ENCODE data around the gene ACVR2A.

ACVR2A gene

GRCh38 chr2:147917161-147917560 lies 72.3 kb downstream of the ACVR2A start:
- no peak for FAIRE-seq

DNA sequence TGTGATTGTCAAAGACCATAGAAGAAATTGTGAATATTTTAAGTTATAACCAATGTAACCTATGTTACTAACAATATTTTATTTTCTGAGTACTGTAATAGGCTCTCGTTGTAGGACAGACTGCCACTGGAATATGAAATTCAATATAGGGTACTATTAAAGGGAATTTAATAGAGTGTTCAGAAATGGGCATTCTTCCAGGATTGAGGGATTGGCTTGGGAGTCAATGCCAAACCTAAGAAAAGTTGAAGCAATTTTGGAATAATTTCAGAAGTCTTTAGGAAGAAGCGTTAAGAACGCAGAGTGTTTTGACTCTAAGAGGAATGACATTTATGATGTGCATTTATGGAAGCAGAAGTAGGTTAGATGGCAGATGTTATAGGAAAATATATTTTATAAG lies 79.0 kb downstream of the ACVR2A start:
- DNase-seq (ENCODE audit: insufficient read length, low spot score): no peak

More at GRCh38 chr2:147917161-147917560, 72.3 kb downstream of the ACVR2A start:
- DNase-seq (ENCODE audit: insufficient read length, low spot score): no peak

DNA sequence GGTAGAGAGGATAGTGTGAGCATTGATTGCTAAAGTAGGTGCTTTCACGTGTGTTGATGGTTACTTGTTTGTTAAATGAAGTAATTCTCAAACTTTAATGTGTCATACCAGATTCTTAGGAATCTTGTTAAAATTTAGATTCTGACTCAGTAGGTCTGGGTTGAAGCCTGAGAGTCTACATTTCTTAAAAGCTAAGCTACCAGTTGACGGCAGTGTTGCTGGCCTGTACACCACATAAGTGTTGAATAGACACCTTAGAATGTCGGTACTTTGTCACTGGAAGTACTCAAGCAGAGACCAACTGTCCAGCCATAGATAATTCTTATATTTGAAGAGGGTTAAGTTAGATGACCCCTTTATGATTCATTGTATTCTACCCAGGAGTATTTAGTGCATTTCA lies 79.8 kb downstream of the ACVR2A start:
- no peak for FAIRE-seq
- DNase-seq (ENCODE audit: insufficient read length, low spot score): no peak

More for the DNA sequence above, 79.0 kb downstream of the ACVR2A start:
- no peak for FAIRE-seq

GRCh38 chr2:147925886-147926285 lies 81.1 kb downstream of the ACVR2A start:
- no peak for FAIRE-seq

DNA sequence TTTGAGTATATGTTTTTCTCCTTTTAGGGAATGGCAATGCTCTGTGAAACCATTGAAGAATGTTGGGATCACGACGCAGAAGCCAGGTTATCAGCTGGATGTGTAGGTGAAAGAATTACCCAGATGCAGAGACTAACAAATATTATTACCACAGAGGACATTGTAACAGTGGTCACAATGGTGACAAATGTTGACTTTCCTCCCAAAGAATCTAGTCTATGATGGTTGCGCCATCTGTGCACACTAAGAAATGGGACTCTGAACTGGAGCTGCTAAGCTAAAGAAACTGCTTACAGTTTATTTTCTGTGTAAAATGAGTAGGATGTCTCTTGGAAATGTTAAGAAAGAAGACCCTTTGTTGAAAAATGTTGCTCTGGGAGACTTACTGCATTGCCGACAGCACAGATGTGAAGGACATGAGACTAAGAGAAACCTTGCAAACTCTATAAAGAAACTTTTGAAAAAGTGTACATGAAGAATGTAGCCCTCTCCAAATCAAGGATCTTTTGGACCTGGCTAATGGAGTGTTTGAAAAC lies 82.3 kb downstream of the ACVR2A start:
- no peak for FAIRE-seq

More at GRCh38 chr2:147925886-147926285, 81.1 kb downstream of the ACVR2A start:
- DNase-seq (ENCODE audit: insufficient read length, low spot score): no peak

DNA sequence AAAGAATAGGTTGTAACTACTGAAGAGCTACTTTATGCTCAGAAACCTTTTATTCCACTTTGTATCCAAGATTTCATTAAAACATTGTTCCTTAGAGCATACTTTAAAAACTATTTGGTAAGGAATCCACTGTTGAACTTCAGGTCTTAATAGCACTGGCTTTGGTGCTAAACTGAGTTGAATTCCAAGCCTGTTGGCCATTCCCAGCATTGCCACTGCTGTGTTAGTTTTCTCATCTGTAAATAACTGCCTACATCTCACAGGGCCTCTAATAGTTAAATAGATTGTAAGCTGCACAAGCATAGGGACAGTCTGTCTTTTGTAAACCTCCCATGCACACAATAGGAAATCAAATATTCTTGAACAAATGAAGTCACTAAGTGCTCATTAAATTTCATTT lies 89.1 kb downstream of the ACVR2A start:
- FAIRE-seq (no peak), DNase-seq (ENCODE audit: insufficient read length, low spot score) (no peak)

More for the DNA sequence above, 82.3 kb downstream of the ACVR2A start:
- no peak for DNase-seq (ENCODE audit: insufficient read length, low spot score)

GRCh38 chr2:147934881-147935620 lies 90.2 kb downstream of the ACVR2A start:
- DNase-seq (ENCODE audit: insufficient read length, low spot score): no peak
- no peak for FAIRE-seq

DNA sequence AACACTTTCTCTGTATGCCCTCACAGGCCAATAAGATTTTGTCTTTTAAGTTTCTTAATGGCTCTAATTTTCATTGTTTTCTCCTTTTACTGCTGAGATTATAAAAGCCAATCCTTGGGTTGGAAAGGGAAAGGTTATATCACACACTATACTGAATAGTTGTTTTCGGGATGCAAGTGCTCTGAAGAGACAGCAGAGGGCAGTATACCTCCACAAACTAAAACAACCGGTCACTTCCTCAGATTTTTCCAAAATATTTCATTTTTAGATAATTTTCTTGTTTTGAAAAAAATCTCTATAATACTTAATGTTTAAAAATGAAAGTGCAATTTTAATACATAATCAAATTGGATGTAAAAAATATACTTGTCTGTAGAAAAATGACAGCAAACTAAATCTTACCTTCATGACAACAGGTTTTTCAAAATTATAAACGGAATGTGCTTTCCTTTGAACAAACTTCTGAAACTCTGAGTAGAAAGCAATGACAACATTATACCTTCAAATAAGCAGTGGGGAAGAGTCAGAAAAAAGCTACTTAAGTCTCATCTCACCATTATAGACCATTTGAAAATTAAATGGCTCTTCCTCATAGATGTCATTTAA lies 93.0 kb downstream of the ACVR2A start:
- DNase-seq (ENCODE audit: insufficient read length, low spot score) (peak; percentile 10), FAIRE-seq (no peak)

DNA sequence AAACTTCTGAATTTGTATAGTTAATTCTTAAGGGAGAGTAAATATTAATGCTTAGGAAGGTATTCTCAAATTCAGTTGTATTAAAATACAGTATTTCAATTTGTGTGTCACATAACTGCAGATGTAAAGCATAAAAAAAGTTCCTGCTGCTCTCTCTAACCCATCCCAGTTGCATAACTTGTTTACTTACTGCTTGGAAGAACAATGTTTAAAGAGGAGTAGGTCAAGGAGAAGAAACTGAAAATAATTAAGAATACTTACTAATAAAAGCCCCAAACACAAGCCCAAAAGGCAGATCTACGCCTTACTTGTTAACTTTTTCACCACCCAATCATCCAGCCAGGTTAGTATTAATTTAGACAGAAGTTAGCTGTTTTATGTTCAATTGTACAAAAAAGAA lies 94.5 kb downstream of the ACVR2A start:
- FAIRE-seq: no peak

GRCh38 chr2:147945660-147946059 lies 100.8 kb downstream of the ACVR2A start:
- FAIRE-seq (no peak), DNase-seq (ENCODE audit: insufficient read length, low spot score) (no peak)

More for the DNA sequence above, 94.5 kb downstream of the ACVR2A start:
- no peak for DNase-seq (ENCODE audit: insufficient read length, low spot score)

DNA sequence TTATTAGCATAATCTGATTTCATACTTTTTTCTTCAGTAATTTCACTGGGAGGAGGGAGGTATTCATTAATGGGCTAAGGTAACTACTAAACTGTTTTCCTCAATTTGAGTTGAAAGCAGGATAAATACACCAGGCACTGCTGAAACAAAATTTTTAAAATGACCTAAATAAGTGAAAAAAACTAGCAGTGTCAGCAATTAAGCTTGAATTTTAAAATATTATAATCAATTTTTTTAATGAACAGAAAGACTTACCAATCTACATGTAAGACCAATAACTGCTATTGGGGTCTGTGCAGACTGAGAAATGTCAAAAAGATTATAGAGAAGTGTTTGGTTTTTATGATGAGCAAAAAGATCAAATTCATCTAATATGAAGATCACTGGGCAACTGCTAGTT lies 107.3 kb downstream of the ACVR2A start:
- FAIRE-seq: no peak
- no peak for DNase-seq (ENCODE audit: insufficient read length, low spot score)

DNA sequence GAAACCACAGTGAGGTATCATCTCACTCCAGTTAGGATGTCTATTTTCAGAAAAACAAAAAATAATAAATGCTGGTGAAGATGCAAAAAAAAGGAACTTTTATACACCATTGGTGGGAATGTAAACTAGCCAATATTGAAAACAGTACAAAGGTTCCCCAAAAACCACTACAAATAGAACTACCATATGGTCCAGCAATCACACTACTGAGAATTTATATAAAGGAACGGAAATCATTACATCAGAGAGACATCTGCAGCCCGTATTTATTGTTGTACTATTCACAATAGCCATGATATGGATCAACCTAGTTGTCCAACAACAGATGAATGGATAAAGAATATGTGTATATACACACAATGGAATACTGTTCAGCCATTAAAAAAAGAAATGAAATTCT lies 123.7 kb downstream of the ACVR2A start:
- DNase-seq (ENCODE audit: insufficient read length, low spot score): no peak
- no peak for FAIRE-seq

DNA sequence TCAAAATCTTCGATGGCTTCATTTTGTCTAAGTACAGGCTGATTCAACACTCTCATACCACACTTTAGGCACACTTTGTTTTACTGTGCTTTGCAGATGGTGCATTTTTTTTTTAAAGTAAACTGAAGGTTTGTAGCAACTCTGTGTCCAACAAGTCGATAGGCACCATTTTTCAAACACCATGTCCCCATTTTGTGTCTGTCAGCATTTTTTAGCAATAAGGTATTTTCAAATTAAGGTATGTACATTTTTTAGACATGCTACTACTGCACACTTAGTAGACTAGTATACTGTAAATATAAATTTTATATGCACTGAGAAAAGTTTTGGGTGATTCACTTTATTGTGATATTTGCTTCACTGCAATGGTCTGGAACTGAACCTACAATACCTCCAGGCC lies 131.3 kb downstream of the ACVR2A start:
- no peak for DNase-seq (ENCODE audit: insufficient read length, low spot score)

DNA sequence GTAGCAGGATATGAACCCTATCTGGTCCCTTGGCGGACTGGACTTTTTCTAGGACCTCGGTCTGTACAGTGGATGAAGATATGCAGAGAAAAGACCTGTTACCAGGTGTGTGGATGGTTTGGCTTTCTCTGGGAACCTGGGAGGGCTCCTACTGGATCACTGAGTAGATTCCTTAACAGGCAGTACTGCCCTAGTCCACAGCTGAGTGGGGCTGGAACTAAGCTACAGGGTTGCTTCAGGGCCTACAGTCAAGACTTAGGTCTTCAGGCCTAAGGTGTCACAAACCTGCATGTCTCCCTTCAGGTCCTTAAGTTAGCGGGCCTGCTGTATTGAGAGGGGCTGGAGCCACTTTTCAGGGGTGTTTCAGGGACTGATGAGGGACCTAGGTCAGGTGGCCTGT lies 132.8 kb downstream of the ACVR2A start:
- FAIRE-seq (no peak), DNase-seq (ENCODE audit: insufficient read length, low spot score) (no peak)

More for the DNA sequence above, 131.3 kb downstream of the ACVR2A start:
- no peak for FAIRE-seq
